Brain microvascular endothelial cell (primary cell): ENCODE results near the gene BIK.

ENCODE experiments used
- DNase-seq: peaks from one replicate; pipeline ENCODE4 v3.0.0-alpha.2; 2020
- H3K27ac ChIP-seq: fragments of 250-450 bp; sonication (Bioruptor Pico); 2 replicates; pipeline ENCODE4 v1.5.1; 2020; ENCODE audit warnings: mild to moderate bottlenecking, moderate library complexity
- H3K27me3 ChIP-seq: fragments of 250-450 bp; sonication (Bioruptor Pico); replicated peaks from 2 replicates; pipeline ENCODE4 v1.5.1; 2020; ENCODE audit warnings: mild to moderate bottlenecking
- H3K36me3 ChIP-seq: fragments of 250-450 bp; sonication (Bioruptor Pico); replicated peaks from 2 replicates; pipeline ENCODE4 v1.5.1; 2020; ENCODE audit warnings: mild to moderate bottlenecking
- H3K4me3 ChIP-seq: 2 replicates; pipeline ENCODE4 v1.5.1; 2011; ENCODE audit warnings: low read depth, mild to moderate bottlenecking, control low read depth, low read length, moderate library complexity
- CTCF ChIP-seq: IDR thresholded peaks from 2 replicates; pipeline ENCODE4 v1.5.1; 2011; ENCODE audit warnings: low read depth, mild to moderate bottlenecking, moderate library complexity, low read length, control low read depth, inconsistent platforms; ENCODE audit errors: missing control alignments
- in situ Hi-C: cut with HindIII; loops from 2 replicates; pipeline ENCODE4 v1.10.0; 2017; ENCODE audit warnings: low sequenced_read_pairs, low pct_ligation_motif_present

Gene BIK

GRCh38 chr22:43114958-43115357 is 4.4 kb downstream of the BIK start:
- in situ Hi-C loops = no loop called here
- no peak overlapping the region for H3K4me3 ChIP-seq
- no peak for DNase-seq
- H3K36me3 ChIP-seq = no peaks in the 10 kb centered on the region
- TF ChIP-seq CTCF = no peak
- no peak overlapping the region for H3K27ac ChIP-seq
- H3K27me3 ChIP-seq = peaks cover 16% of the 10 kb centered on the region

GRCh38 chr22:43116932-43117331 is 6.4 kb downstream of the BIK start:
- no peak for TF ChIP-seq CTCF
- in situ Hi-C loops = no loop called here
- H3K36me3 ChIP-seq = no peaks in the 10 kb centered on the region
- H3K27ac ChIP-seq = no peak overlapping the region
- H3K27me3 ChIP-seq = no peaks in the 10 kb centered on the region
- H3K4me3 ChIP-seq = no peak overlapping the region
- no peak for DNase-seq

GRCh38 chr22:43118024-43118849 is 7.7 kb downstream of the BIK start:
- in situ Hi-C loops = no loop called here
- Histone ChIP-seq H3K36me3 (no peaks in the 10 kb centered on the region), H3K27me3 (no peaks in the 10 kb centered on the region), H3K27ac (no peak overlapping the region), H3K4me3 (no peak overlapping the region)
- TF ChIP-seq CTCF = no peak
- DNase-seq = no peak

GRCh38 chr22:43118953-43119458 is 8.5 kb downstream of the BIK start:
- no peaks in the 10 kb centered on the region for H3K27me3 ChIP-seq
- in situ Hi-C loops = no loop called here
- peak; percentile 16 for DNase-seq
- no peak for TF ChIP-seq CTCF
- H3K4me3 ChIP-seq = no peak overlapping the region
- H3K27ac ChIP-seq = no peak overlapping the region
- no peaks in the 10 kb centered on the region for H3K36me3 ChIP-seq

GRCh38 chr22:43126501-43127165 is 16.1 kb downstream of the BIK start:
- Histone ChIP-seq H3K27ac (no peak overlapping the region), H3K27me3 (no peaks in the 10 kb centered on the region), H3K4me3 (no peak overlapping the region), H3K36me3 (peaks cover 2% of the 10 kb centered on the region)
- peak; percentile 79 for DNase-seq
- no peak for TF ChIP-seq CTCF
- in situ Hi-C loops = no loop called here
